Stimulated activated CD4-positive, alpha-beta T cell treated with anti-CD3 and anti-CD28 coated beads, Interleukin-15, amount 100 ng/mL, for 48 hours (primary cell): Measurements from ENCODE around the gene RAD51B.
"Not testable (repeated sequence)": the region's sequence is repeated elsewhere in the genome, so short reads cannot be mapped to it uniquely, and the experiment has no call there.

Experiments used
- DNase-seq, 2 donors: peaks; one replicate each; pipeline ENCODE4 v3.0.0-alpha.2; 2020; ENCODE audit warnings: low read depth in 2 of 2

Gene RAD51B

GRCh38 chr14:68748691-68749090, 929.1 kb downstream of the RAD51B start:
- DNase-seq, result no peak

DNA sequence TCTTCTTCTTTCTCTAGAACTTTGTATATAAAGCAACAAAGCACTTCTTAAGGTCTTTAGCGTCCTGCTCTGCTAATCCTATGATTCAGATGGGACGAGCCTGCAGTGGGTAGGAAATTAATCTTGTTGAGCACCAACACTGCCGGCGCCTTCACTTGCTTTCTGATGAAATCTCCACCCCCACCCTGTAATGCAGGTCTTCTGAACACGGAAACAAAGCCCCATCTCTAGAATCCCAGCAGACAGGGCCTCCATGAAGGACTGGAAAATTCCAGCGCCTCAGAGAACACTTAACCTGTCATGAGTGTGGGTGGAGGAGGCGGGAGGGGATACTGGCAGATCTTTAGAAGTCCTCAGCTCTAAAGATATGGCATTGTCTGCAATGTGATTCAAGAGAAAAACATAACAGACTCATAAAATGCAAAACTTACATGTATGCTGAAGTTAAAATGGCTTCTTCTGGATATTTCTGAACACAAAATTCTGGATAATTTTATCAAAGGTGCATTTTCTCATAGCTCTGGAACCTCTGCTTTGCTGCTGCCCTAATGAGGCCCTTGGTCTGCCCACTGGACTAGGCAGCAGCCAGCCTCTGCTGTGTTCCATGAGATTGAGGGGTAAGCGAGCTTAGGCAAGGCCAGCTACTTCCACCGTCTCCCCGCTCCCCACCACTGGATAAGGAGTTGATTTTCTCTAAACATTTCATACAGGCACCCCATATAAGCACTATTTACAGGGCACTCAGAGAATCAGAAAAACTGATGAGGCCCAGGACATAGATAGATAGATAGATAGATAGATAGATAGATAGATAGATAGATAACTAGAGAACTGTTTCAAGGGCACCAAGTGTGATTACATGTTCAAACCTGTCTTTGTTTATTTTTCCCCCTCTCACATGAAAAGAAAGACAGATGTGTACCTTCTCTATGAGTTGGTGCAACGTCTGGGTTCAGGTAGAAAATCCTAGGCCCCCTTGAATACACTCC, 930.2 kb downstream of the RAD51B start:
- DNase-seq, result no peak

- DNase-seq, result no peak
Observed at GRCh38 chr14:68752271-68753006, 932.9 kb downstream of the RAD51B start.

- no peak for DNase-seq
Observed at GRCh38 chr14:68753690-68754089, 934.1 kb downstream of the RAD51B start.

- DNase-seq, result no peak
Observed at GRCh38 chr14:68755016-68755353, 935.4 kb downstream of the RAD51B start.

DNA sequence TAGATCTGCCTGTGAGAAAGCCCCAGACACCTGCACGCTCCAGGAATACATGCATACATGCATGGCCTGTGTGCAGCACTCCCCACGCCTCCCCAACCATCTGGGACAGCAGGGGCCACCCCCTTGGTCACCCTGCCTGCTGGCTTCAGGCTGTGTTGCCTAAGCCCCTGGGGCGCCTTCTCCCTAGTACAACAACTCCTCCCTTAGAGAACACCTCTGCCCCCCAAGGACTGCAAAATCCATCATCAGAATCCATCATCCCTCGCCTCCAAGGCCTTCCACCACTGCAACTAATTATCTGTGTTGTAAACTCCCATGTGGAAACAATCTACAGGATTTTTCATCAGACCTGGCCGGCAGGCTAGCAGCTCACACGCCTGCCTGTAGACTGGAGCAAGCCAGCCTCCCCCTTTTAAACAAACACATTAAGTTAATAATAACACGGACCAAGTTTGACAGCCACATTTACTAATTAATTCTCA, 936.5 kb downstream of the RAD51B start:
- no peak for DNase-seq

DNA sequence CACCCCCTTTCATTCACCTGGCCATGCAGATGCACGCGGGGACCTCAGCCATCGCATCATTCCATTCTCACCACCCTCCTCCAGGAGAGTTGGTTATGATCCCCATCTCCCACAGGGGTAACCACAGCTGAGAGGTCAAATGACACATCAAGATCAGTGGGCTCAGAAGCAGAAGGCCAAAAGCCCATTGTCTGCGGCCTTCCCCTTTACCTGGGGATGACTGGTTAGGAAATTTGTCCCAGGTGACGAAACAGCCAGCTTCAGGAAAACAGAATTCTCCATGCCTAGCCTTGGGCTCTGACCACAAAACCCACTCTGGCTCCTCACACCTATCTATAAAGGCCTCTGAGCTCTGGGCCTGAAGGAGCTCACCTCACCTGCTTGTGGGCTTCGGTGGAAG, 937.2 kb downstream of the RAD51B start:
- no peak for DNase-seq

GRCh38 chr14:68757618-68758081, 938.1 kb downstream of the RAD51B start:
- no peak for DNase-seq

DNA sequence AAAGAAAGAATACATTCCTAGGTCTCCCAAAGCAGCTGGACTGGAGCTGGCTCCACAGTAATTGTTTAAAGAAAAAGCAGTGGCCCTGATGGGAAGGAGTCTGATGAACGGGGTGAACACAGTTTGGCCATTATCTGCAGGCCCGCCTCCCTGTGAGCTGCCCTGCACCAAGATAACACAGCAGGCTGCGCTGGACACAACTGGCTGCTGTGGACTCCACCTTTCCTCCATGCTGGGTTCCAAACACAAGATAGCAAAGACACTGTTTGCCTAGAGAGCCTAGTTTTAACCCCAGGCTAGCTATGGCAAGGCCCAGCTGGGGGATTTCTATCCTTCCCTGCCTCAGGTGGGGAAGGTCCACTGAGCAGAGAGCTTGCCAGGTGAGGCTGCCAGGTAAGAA, 938.7 kb downstream of the RAD51B start:
- DNase-seq, result no peak

DNA sequence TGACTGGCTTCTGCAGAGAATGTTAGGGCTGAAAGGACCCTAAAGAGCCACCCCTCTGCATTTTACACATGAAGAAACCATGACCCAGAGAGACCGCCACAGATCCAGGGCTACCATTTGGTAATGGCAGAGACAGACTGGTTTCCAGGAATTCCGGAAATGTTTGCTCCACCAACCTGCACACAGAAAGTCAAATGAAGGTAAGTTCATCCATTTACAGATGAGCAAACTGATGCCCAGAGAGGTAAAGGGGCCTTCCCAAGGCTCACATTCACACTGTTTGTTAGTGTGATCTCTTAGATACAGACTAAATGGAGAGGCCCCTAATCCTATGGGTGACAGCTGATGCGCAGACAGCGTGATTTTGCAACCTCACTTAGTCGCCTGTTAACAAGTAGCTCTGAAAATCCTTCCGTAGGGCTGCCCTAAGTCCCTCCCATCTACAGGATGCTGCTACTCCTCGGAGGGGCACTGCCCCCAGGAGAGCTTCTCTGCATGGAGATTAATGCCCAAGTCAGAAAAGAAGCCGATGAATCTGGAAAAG, 939.5 kb downstream of the RAD51B start:
- DNase-seq, result no peak

DNA sequence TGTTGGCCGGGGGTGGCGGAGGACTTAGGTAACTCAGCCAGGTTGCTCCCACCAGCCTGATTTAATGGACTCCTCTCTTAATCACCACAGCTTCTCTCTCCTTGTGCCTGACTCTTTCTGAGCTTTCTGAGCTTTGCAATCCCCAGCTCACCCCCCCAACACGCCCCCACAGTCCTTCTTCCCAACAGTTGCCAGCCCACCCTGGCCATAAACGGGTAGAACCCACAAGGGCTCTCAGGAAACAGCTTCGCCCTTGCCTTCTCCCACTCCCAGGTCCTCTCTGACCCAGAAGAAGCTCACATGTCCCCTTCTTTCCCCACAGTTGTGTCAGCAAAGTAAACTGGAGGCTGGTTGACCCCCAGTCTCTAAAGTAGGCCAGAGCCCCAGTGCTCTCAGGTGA, 940.4 kb downstream of the RAD51B start:
- DNase-seq, result no peak

DNA sequence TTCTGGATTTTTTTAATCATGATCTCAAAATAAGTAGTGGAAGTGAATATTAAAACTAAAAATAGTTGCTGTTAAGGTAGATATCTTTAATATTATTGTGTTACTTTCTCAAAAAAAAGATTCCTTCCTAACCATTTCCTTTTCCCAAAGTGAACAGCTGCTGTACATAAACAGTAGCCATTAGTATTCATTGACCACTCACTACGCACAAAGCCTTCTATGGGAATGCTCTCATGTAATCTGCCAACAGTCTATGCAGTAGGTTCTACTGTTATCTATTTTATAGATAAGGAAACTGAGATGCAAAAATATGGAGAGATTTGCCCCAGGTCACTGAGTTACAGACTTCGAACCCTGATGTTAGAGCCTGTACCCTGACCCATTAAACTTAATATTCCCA, 941.2 kb downstream of the RAD51B start:
- no peak for DNase-seq

GRCh38 chr14:68761391-68761790, 941.8 kb downstream of the RAD51B start:
- DNase-seq, result no peak

DNA sequence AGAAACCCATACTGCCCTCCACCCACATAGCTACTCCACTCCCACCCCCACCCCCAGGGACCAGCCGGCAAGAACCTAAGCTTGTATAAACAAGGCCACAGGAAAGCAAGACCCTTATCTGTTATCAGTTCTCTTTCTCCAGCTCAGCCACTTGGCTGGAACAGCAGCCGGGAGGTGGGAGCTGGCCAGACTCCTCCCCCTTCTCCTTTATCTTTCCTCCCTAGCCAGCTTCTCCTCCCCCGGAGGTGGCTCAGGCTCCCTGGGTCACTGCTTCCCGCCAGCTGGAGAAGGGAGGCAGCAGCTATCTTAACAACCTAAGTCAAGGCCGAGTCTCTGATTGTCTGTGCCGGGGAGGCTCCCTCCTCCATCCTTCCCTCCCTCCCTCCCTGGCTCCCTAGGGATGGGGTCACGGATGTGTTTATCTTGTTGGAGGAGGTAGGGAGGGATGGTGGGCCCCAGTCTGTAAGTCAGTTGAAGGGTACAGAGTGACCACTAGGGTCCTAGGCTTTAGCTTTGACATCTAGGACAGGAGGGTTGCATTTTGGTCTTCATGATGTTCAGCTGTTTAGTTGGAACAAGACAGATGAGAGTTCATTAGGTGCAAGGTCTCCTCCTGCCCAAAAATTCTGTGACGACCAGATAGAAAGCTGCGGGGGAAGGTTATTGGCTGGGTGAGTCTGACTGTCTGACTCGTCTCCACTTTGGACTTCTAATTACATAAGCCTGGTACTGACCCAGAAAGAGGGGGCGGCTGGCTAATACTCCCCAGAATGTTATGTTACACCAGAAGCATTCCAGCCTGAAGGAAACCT, 943.6 kb downstream of the RAD51B start:
- DNase-seq, result no peak

GRCh38 chr14:68763843-68764242, 944.3 kb downstream of the RAD51B start:
- DNase-seq, result not testable (repeated sequence)

DNA sequence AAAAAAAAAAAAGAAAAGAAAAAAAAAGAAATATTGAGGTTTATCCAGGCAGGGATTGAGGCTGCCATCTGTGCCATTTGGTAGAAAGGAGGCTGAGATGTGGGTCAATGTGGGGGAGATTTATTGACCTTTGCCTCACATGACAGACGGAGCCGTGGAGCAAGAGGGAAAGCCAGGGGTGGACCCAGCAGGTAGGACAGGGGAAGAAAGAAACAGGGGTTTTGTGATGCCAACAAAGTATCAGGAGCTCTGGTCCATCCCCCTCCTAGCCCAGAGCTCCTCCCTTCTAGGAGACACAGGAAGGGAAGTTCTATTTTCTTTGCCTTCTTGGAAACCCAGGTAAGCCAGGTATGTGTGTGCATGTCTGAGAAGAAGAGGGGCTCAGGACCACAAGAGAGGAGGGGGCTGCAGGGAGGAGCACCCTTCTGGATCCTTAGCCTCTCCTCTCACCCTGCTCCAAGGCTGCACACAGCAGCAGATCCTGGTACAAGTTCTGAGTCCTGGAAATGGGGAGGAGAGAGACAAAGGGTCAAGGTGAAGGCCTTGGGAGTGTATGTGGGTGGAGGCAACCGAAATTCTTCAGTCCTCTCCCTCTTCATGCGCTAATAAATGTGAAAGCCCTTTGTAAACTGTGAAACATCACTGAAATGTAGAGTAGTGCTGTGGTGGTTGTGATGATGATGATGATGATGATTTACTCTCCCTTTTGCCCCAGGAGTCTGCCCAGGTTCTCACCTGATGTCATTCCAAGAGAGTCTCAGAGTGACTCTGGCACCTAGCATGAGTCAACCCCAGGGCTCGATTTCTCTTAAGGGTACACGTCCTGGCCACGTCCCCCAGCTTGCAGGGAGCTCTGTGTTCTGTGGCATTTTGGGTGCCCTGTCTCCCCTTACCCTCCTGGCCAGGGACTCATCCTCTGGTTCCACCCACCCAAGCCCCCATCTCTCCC, 947.0 kb downstream of the RAD51B start:
- no peak for DNase-seq

DNA sequence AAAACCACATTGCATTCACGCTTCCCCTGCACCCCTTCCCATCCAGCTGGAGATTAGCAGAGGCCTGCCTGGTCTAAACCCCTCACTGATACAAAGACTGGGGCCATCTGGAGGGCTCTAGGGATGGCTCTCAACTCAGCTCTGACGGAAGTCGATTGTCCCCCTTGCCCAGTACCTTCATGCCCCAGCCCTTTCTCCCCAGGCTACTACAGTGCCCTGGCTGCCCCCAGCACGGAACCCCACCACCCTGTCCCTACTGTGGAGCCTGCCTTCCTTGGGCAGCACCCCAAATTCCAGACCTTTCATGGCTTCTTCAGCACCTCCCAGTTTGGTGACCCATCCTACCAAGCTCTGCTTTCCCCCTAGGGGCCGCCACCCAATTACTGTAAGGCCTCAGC, 947.7 kb downstream of the RAD51B start:
- DNase-seq, result no peak

DNA sequence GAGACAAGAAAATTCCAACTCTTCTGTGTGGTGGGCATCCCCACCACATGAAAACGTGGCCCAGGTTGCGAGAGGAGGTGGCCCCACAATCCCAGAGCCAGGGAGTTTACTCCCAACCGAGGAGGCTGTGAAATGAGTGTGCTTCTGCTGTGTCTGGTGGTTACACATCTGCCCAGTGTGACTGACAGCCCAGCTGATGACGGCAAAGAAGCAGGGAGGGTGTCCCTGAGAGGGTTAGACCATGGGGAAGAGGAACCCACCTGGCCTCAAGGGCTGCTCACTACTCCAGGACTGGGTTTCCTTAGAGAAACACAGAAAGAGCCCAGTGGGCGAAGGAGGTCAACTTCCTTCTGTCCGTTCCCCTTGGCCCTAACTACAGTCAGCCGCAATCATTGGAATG, 948.7 kb downstream of the RAD51B start:
- DNase-seq, result no peak

GRCh38 chr14:68770051-68770450, 950.5 kb downstream of the RAD51B start:
- DNase-seq, result no peak

DNA sequence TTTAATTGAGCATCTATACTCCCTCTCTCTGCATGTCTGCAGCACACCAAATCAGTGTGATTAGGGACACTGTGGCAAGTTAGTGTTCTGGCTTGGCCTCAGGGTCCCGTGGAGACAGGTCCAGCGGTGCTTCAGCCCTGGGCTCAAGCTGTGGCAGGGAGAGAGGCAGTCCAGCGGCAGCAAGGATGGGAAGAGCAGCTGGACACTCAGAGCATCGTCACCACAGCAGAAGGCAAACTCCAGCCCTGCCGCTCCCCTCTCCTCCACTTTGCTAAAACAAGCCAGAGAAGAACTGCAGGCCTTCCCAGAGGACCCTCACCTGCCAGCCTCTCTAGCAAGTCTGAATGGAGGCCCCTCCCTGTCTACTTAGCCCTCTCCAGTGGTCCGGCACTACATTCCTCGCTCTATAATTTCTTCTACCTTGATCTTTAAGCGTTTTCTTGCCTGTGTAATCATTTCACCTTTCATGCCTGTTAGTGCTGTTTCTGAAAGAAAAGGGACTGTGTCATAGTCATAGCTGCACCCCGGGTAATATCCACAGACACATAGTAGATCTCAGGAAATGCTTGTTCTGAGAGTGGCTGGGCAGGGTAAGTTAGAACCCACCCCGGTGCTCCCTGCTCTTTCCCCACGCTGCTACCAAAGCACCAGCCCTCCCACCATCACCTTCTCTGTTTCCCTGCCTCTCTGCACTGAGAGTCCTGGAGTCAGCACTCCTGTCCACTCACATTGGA, 951.1 kb downstream of the RAD51B start:
- DNase-seq, result no peak
